ENCODE results near the gene LDLRAD4.

Gene LDLRAD4

DNA sequence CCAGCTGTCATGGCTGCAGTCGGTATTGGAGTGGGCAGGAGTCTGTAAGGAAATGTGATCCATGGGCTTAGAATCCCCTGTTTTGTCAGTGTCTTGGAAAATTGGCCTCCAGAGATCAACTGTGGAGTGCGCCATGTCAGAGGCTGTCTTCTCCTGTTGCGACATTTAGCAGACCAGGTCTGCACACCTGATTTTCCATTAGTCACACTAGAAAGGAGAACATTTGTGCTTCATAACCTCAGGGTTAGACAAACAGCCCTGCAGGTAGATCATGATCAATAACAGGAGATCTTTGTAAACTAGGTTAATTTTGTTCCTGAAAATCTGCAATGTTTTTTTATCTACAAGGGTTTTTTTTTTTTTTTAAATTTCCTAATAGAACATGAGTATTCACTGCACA, 28.0 kb downstream of the LDLRAD4 start:
- Histone ChIP-seq H3K36me3 (ENCODE audit: insufficient read depth, low read length) (no peaks in the 10 kb centered on the region), H3K27ac (ENCODE audit: low read depth, low read length) (no peak overlapping the region), H3K4me3 (ENCODE audit: low read depth, low read length) (no peak overlapping the region), H3K79me2 (ENCODE audit: control insufficient read depth, insufficient read depth, low read length, unreplicated experiment) (no peaks in the 10 kb centered on the region), H3K27me3 (ENCODE audit: insufficient read depth, low read length) (peaks cover 10% of the 10 kb centered on the region; the same call in 1 of the 2 replicates), H2AFZ (ENCODE audit: low read length, unreplicated experiment) (no peak overlapping the region), H3K4me1 (ENCODE audit: control insufficient read depth, insufficient read depth, low read length, unreplicated experiment) (no peaks in the 10 kb centered on the region)

DNA sequence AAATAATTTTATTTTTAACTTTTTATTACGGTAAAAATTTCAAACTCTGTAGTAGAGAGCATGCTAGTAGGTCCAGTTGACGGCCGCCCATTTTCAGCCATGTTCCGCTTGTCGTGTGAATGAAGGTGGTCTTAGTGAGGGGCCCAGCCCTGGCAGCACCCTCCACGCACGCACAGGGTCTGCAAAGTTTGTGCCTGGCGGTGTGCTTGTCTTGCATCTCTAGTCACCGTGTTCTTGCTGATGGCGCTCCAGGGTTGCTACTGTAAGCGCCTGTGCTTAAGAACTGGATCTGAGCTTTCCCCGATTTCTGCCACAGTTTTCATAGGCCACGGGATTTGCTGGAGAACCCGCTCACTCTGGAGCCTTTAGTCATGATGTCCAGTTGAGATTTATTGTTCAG, 28.9 kb downstream of the LDLRAD4 start:
- Histone ChIP-seq H2AFZ (ENCODE audit: low read length, unreplicated experiment) (no peak overlapping the region), H3K36me3 (ENCODE audit: insufficient read depth, low read length) (no peaks in the 10 kb centered on the region), H3K79me2 (ENCODE audit: control insufficient read depth, insufficient read depth, low read length, unreplicated experiment) (no peaks in the 10 kb centered on the region), H3K27me3 (ENCODE audit: insufficient read depth, low read length) (peaks cover 10% of the 10 kb centered on the region; the same call in 1 of the 2 replicates), H3K4me1 (ENCODE audit: control insufficient read depth, insufficient read depth, low read length, unreplicated experiment) (no peaks in the 10 kb centered on the region), H3K27ac (ENCODE audit: low read depth, low read length) (no peak overlapping the region), H3K4me3 (ENCODE audit: low read depth, low read length) (no peak overlapping the region)

DNA sequence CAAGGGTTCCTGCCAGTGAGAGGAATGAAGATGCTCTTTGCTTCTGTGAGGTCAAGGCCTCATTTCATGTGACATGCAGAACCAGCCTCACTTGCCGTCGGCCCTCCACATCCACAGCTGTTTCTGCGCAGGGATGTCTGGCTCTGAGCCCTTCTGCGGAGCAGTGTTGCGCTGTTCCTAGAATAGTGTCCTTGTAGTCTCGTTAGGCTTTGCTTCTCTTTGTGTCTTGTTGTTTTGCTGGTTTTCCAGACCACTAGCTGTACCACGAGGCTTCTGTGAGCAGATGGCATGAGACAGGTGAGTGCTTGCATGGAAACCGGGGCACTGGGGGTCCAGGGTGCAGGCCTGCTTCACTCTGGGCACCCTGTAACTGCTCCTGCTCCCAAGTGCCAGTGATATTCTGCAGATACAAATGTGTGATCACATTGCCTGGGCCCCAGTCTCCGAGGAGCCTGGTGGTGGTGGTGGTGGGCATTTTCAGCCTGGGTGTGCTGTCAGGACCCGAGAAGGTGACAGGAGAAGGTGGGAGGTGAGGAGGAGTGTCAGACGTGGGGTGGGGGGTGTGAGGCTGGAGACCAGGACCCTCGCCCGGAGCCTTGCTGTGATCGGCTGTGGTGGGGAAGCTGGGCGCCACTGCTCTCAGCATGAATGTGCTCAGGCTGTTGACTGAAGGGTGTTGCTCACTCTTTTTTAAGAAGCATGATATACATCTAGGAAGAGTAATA, 34.3 kb downstream of the LDLRAD4 start:
- H3K27ac ChIP-seq (ENCODE audit: low read depth, low read length) = no peak overlapping the region
- H3K36me3 ChIP-seq (ENCODE audit: insufficient read depth, low read length) = no peaks in the 10 kb centered on the region
- no peak overlapping the region for H3K4me3 ChIP-seq (ENCODE audit: low read depth, low read length)
- H3K79me2 ChIP-seq (ENCODE audit: control insufficient read depth, insufficient read depth, low read length, unreplicated experiment) = no peaks in the 10 kb centered on the region
- no peaks in the 10 kb centered on the region for H3K4me1 ChIP-seq (ENCODE audit: control insufficient read depth, insufficient read depth, low read length, unreplicated experiment)
- H2AFZ ChIP-seq (ENCODE audit: low read length, unreplicated experiment) = no peak overlapping the region
- peaks cover 15% of the 10 kb centered on the region for H3K27me3 ChIP-seq (ENCODE audit: insufficient read depth, low read length)

DNA sequence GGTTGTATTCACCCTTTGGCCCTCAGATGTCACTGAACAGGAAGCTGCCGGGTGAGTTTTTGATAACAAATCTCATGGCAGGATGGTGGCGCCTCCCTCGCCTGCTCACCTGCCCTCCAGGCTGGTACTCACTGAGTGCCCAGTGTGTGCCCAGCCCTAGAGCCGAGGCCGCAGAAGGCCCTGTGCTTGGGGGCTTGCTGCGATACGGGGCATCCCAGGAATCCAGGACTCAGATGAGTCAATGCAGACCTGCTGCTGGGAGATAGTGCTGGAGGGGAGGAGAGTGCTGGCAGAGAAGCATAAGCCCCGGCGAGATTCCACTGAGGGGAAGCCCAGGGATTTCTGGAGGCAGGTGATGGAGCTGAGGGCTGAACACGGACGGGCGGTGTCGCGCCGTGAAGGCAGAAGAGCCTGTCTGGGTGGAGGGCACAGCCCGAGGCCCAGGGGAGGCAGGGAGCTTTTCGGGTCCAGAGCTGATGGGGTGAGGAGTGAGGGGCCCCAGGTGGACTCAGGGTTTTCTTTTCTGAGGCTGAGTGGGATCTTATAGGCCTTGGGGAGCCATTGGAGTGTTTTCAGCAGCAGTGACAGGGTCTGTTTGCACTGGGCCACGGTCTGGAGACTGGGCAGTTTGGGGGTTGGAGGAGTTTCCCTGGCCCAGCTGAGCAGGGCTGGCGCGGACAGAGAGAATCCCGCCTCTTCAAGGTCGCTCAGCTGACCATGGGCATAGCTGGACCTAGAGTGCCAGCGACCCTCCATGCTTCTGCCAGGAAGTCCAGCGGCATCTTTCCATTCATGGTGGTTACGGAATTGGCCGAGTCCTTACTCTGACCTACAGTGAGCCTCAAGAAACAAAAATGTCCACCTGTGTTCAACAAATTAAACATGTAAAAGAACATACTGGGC, 35.5 kb downstream of the LDLRAD4 start:
- Histone ChIP-seq H2AFZ (ENCODE audit: low read length, unreplicated experiment) (no peak overlapping the region), H3K4me1 (ENCODE audit: control insufficient read depth, insufficient read depth, low read length, unreplicated experiment) (no peaks in the 10 kb centered on the region), H3K27me3 (ENCODE audit: insufficient read depth, low read length) (peaks cover 26% of the 10 kb centered on the region), H3K27ac (ENCODE audit: low read depth, low read length) (no peak overlapping the region), H3K4me3 (ENCODE audit: low read depth, low read length) (no peak overlapping the region), H3K36me3 (ENCODE audit: insufficient read depth, low read length) (no peaks in the 10 kb centered on the region), H3K79me2 (ENCODE audit: control insufficient read depth, insufficient read depth, low read length, unreplicated experiment) (no peaks in the 10 kb centered on the region)

DNA sequence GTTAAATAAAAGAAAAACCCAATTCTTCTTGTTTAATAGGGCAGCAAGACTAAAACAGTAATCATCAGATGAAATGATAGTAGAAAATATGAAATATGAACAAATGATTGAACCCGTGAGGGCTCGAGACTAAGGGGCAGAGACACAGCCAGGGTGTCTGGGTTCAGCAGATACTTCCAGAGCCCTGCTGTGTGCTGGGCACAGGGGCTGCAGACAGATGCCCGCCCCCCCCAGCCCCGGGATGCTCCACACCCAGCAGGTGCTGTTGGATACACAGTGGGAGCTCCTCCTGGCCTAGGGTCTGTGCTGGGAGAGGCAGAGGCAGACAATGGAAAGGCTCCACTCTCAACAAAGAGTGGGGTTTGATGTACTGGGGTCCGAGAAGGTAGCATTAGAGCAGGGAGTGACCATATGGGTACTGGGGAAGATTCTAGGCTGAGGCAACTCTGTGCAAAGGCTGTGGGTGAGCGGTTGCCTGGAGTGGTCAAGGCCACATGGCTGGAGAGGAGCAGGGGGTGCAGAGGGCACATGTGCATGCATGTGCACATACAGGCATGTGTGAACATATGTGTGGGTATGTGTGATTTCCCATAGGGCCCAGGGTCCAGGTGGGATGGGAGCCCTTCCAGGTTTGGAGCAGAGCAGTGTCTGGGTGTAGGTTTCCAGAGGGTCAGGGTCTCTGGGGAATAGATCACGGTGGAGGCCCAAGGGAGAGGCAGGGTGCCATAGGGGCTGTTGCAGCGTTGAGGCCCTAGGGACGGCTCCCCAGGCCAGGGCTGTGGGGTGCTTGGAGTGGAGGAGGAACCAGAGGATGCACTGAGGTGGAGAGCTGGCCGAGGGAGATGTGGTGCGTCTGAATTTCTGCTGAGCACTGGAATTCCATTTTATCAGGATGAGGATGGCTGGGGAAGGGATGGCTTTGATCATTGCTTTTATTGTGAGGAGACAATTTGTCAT, 36.7 kb downstream of the LDLRAD4 start:
- H2AFZ ChIP-seq (ENCODE audit: low read length, unreplicated experiment) = no peak overlapping the region
- no peaks in the 10 kb centered on the region for H3K36me3 ChIP-seq (ENCODE audit: insufficient read depth, low read length)
- no peak overlapping the region for H3K27ac ChIP-seq (ENCODE audit: low read depth, low read length)
- H3K4me3 ChIP-seq (ENCODE audit: low read depth, low read length) = no peak overlapping the region
- H3K4me1 ChIP-seq (ENCODE audit: control insufficient read depth, insufficient read depth, low read length, unreplicated experiment) = no peaks in the 10 kb centered on the region
- peaks cover 22% of the 10 kb centered on the region for H3K27me3 ChIP-seq (ENCODE audit: insufficient read depth, low read length)
- H3K79me2 ChIP-seq (ENCODE audit: control insufficient read depth, insufficient read depth, low read length, unreplicated experiment) = no peaks in the 10 kb centered on the region

DNA sequence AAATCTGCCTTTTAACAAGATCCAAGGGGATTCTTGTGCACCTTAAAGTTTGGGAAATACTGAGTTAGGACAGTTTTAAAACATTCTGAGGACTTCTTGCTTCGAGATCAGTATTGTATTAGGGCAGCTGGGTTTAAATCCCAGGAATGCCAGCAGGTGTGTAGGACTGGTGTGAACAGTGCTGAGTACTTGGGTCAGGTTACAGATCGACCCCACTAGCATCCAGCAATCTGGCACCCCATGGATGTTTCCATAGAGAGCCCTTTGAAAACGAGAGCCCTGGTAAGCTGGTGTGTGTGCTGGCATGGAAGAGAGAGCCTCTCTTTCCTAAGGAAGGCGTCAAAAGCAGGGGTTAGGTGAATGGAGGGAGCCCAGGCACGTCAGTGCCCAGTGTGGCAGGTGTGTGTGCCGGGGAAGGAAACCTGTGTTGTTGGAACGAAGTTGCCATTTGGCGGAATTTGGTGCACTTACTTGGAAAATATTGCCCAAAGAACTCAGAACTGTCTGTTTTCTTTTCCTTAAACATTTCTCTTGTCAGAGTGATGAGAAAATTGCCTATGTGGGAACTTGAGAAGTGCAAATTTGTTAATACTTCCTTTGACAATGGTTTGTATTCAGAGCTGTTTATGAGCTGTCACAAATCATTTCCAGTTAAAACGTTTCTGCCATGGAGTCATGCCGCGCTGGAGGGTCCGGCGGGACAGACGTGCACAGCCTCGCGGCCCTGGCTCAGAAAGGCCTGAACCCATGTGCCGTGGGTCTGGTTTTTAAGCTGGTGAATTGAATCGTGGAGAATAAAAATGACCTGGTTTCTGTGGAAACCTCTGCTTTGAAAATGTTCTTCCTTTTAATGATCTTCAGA, 38.1 kb downstream of the LDLRAD4 start:
- no peaks in the 10 kb centered on the region for H3K4me1 ChIP-seq (ENCODE audit: control insufficient read depth, insufficient read depth, low read length, unreplicated experiment)
- no peak overlapping the region for H3K27ac ChIP-seq (ENCODE audit: low read depth, low read length)
- H3K27me3 ChIP-seq (ENCODE audit: insufficient read depth, low read length) = peaks cover 22% of the 10 kb centered on the region
- no peak overlapping the region for H2AFZ ChIP-seq (ENCODE audit: low read length, unreplicated experiment)
- H3K36me3 ChIP-seq (ENCODE audit: insufficient read depth, low read length) = no peaks in the 10 kb centered on the region
- H3K4me3 ChIP-seq (ENCODE audit: low read depth, low read length) = no peak overlapping the region
- no peaks in the 10 kb centered on the region for H3K79me2 ChIP-seq (ENCODE audit: control insufficient read depth, insufficient read depth, low read length, unreplicated experiment)

DNA sequence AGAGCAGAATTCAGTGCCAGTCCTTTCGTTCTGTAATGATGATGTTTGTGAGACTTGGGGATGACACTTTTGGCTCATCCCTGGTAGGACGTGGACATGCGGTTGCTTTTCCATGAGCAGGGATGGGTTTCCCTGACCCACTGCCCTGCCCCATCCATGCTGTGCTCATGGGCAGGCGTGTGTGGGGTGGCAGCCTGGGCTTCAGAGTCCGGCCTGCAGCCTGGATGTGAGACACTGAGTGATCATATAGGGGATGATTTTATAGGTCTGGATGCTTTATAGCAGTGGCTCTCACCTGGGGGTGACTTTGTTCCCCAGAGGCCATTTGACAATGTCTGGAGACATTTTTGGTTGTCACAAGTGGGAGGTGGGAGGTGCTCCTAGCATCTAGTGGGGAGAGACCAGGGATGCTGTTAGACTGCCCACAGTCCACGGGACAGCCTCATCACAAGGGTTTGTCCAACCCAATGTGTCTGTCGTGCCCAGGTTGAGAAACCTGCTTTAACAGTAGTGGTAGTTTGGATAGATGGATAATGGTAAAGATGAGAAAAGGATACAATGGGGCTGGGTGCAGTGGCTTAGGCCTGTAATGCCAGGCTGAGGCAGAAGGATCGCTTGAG, 38.9 kb downstream of the LDLRAD4 start:
- H3K79me2 ChIP-seq (ENCODE audit: control insufficient read depth, insufficient read depth, low read length, unreplicated experiment) = no peaks in the 10 kb centered on the region
- H2AFZ ChIP-seq (ENCODE audit: low read length, unreplicated experiment) = no peak overlapping the region
- no peaks in the 10 kb centered on the region for H3K4me1 ChIP-seq (ENCODE audit: control insufficient read depth, insufficient read depth, low read length, unreplicated experiment)
- H3K27me3 ChIP-seq (ENCODE audit: insufficient read depth, low read length) = peaks cover 22% of the 10 kb centered on the region
- H3K27ac ChIP-seq (ENCODE audit: low read depth, low read length) = no peak overlapping the region
- H3K4me3 ChIP-seq (ENCODE audit: low read depth, low read length) = no peak overlapping the region
- no peaks in the 10 kb centered on the region for H3K36me3 ChIP-seq (ENCODE audit: insufficient read depth, low read length)

DNA sequence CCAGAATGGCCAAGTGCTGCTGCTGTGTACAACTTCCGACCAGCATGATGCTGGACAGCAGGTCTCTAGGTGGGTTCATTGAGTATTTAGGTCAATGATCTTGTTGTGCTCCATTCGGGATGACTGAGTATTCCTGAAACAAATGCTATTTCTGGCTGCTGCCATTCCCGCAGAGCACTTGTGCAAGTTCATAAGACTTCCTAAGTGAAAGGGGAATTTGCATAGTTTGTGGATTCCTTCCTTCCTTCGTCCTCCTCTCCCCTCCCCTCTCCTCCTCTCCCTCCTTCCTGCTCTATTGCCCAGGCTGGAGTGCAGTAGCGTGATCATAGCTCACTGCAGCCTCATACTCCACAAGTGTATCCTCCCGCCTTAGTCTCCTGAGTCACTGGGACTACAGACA, 40.4 kb downstream of the LDLRAD4 start:
- Histone ChIP-seq H3K79me2 (ENCODE audit: control insufficient read depth, insufficient read depth, low read length, unreplicated experiment) (no peaks in the 10 kb centered on the region), H3K4me1 (ENCODE audit: control insufficient read depth, insufficient read depth, low read length, unreplicated experiment) (no peaks in the 10 kb centered on the region), H2AFZ (ENCODE audit: low read length, unreplicated experiment) (no peak overlapping the region), H3K27me3 (ENCODE audit: insufficient read depth, low read length) (peaks cover 22% of the 10 kb centered on the region), H3K36me3 (ENCODE audit: insufficient read depth, low read length) (no peaks in the 10 kb centered on the region), H3K4me3 (ENCODE audit: low read depth, low read length) (no peak overlapping the region), H3K27ac (ENCODE audit: low read depth, low read length) (no peak overlapping the region)

DNA sequence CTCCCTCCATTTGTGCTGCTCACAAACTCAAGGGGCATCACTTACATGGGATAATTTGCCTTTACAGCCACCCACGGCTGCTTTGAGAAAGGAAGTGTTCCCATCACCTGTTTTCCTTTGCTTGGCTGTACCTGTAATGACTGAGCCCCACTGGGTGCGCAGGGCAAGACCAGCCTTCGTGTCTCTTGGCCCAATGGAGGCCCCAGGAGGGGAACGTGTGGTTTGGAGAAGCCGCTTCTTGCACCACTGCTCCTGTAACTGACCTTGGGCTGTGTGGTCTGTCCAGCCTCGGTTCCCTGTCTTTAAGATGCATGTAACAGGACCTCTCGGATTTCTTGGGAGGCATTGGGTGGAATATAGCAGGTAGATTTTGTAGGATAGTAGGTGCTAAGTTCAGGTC, 41.1 kb downstream of the LDLRAD4 start:
- Histone ChIP-seq H3K4me3 (ENCODE audit: low read depth, low read length) (no peak overlapping the region), H2AFZ (ENCODE audit: low read length, unreplicated experiment) (no peak overlapping the region), H3K27me3 (ENCODE audit: insufficient read depth, low read length) (peaks cover 22% of the 10 kb centered on the region), H3K27ac (ENCODE audit: low read depth, low read length) (no peak overlapping the region), H3K36me3 (ENCODE audit: insufficient read depth, low read length) (no peaks in the 10 kb centered on the region), H3K79me2 (ENCODE audit: control insufficient read depth, insufficient read depth, low read length, unreplicated experiment) (no peaks in the 10 kb centered on the region), H3K4me1 (ENCODE audit: control insufficient read depth, insufficient read depth, low read length, unreplicated experiment) (no peaks in the 10 kb centered on the region)
